ENCODE results near the gene GPATCH2.

Gene GPATCH2

GRCh38 chr1:217433664-217434063 lies 197.2 kb downstream of the GPATCH2 start:
- no peak overlapping the region for H3K4me3 ChIP-seq (ENCODE audit: low read depth, low read length)
- TF ChIP-seq MAX (IDR thresholded peaks at IDR 0.05; ENCODE audit: low read depth, low read length), result no peak
- TF ChIP-seq MYC (IDR thresholded peaks at IDR 0.05; ENCODE audit: low read depth, low read length), result no peak
- TF ChIP-seq POLR2A (IDR thresholded peaks at IDR 0.05; ENCODE audit: extremely low read depth, insufficient read length), result no peak
- no peak for DNase-seq (ENCODE audit: low read depth)

GRCh38 chr1:217432339-217432738 lies 198.6 kb downstream of the GPATCH2 start:
- H3K4me3 ChIP-seq (ENCODE audit: low read depth, low read length), result no peak overlapping the region
- TF ChIP-seq CTCF (IDR thresholded peaks at IDR 0.05; ENCODE audit: low read depth, low read length) (no peak), MYC (IDR thresholded peaks at IDR 0.05; ENCODE audit: low read depth, low read length) (no peak)
- DNase-seq (ENCODE audit: low read depth), result no peak

GRCh38 chr1:217431395-217431794 lies 199.5 kb downstream of the GPATCH2 start:
- no peak overlapping the region for H3K4me3 ChIP-seq (ENCODE audit: low read depth, low read length)
- no peak for TF ChIP-seq MAX (IDR thresholded peaks at IDR 0.05; ENCODE audit: low read depth, low read length)
- no peak for TF ChIP-seq MYC (IDR thresholded peaks at IDR 0.05; ENCODE audit: low read depth, low read length)
- no peak for TF ChIP-seq POLR2A (IDR thresholded peaks at IDR 0.05; ENCODE audit: extremely low read depth, insufficient read length)
- no peak for TF ChIP-seq CTCF (IDR thresholded peaks at IDR 0.05; ENCODE audit: low read depth, low read length)
- DNase-seq (ENCODE audit: low read depth), result no peak

GRCh38 chr1:217425422-217425821 lies 205.5 kb downstream of the GPATCH2 start:
- TF ChIP-seq CTCF (IDR thresholded peaks at IDR 0.05; ENCODE audit: low read depth, low read length), result no peak
- TF ChIP-seq POLR2A (IDR thresholded peaks at IDR 0.05; ENCODE audit: extremely low read depth, insufficient read length), result no peak
- no peak for TF ChIP-seq MYC (IDR thresholded peaks at IDR 0.05; ENCODE audit: low read depth, low read length)
- no peak for TF ChIP-seq MAX (IDR thresholded peaks at IDR 0.05; ENCODE audit: low read depth, low read length)
- no peak overlapping the region for H3K4me3 ChIP-seq (ENCODE audit: low read depth, low read length)
- DNase-seq (ENCODE audit: low read depth), result no peak

GRCh38 chr1:217419194-217419551 lies 211.7 kb downstream of the GPATCH2 start:
- H3K4me3 ChIP-seq (ENCODE audit: low read depth, low read length), result no peak overlapping the region
- no peak for DNase-seq (ENCODE audit: low read depth)
- TF ChIP-seq MYC (IDR thresholded peaks at IDR 0.05; ENCODE audit: low read depth, low read length), result no peak
- no peak for TF ChIP-seq MAX (IDR thresholded peaks at IDR 0.05; ENCODE audit: low read depth, low read length)
- no peak for TF ChIP-seq CTCF (IDR thresholded peaks at IDR 0.05; ENCODE audit: low read depth, low read length)
- no peak for TF ChIP-seq POLR2A (IDR thresholded peaks at IDR 0.05; ENCODE audit: extremely low read depth, insufficient read length)

- no peak for DNase-seq (ENCODE audit: low read depth)
- TF ChIP-seq CTCF (IDR thresholded peaks at IDR 0.05; ENCODE audit: low read depth, low read length), result no peak
- TF ChIP-seq MAX (IDR thresholded peaks at IDR 0.05; ENCODE audit: low read depth, low read length), result no peak
- no peak for TF ChIP-seq MYC (IDR thresholded peaks at IDR 0.05; ENCODE audit: low read depth, low read length)
- no peak for TF ChIP-seq POLR2A (IDR thresholded peaks at IDR 0.05; ENCODE audit: extremely low read depth, insufficient read length)
- no peak overlapping the region for H3K4me3 ChIP-seq (ENCODE audit: low read depth, low read length)
Observed at GRCh38 chr1:217418269-217419193, 212.4 kb downstream of the GPATCH2 start.

Data from NB4 (cell line).